Liver (tissue), 3 donors: ENCODE results near the gene PLA2G5.

ENCODE experiments used
- FOXA1 ChIP-seq: IDR thresholded peaks from 2 replicates; pipeline ENCODE4 v1.6.1; 2016; ENCODE audit warnings: antibody characterized with exemption
- GABPA ChIP-seq, 2 donors: IDR thresholded peaks in 1 of 2; conservative IDR thresholded peaks in 1 of 2; 2 replicates each; pipeline ENCODE4 v1.6.1; 2016; ENCODE audit warnings: antibody characterized with exemption in 2 of 2, mild to moderate bottlenecking in 1 of 2, moderate library complexity in 1 of 2
- JUND ChIP-seq, 2 donors: IDR thresholded peaks; 2 replicates each; pipeline ENCODE4 v1.6.1; 2016; ENCODE audit warnings: antibody characterized with exemption in 2 of 2
- RAD21 ChIP-seq, 2 donors: IDR thresholded peaks; 2 replicates each; pipeline ENCODE4 v1.6.1; 2016; ENCODE audit warnings: antibody characterized with exemption in 2 of 2, mild to moderate bottlenecking in 2 of 2
- YY1 ChIP-seq: IDR thresholded peaks from 2 replicates; pipeline ENCODE4 v1.6.1; 2016; ENCODE audit warnings: antibody characterized with exemption, mild to moderate bottlenecking
- TF ChIP-seq, protein P1 (sequence below): fragments of 150-350 bp; IDR thresholded peaks from 2 replicates; pipeline ENCODE4 v1.5.1; 2017; ENCODE audit warnings: improper control_type of control experiment, low read depth, low read length; ENCODE audit not compliant: missing input control
- TF ChIP-seq, protein P2 (sequence below): IDR thresholded peaks from 2 replicates; pipeline ENCODE4 v1.6.1; 2016; ENCODE audit warnings: antibody characterized with exemption
- donor health status: healthy.
- donor health status: healthy.

DNA sequence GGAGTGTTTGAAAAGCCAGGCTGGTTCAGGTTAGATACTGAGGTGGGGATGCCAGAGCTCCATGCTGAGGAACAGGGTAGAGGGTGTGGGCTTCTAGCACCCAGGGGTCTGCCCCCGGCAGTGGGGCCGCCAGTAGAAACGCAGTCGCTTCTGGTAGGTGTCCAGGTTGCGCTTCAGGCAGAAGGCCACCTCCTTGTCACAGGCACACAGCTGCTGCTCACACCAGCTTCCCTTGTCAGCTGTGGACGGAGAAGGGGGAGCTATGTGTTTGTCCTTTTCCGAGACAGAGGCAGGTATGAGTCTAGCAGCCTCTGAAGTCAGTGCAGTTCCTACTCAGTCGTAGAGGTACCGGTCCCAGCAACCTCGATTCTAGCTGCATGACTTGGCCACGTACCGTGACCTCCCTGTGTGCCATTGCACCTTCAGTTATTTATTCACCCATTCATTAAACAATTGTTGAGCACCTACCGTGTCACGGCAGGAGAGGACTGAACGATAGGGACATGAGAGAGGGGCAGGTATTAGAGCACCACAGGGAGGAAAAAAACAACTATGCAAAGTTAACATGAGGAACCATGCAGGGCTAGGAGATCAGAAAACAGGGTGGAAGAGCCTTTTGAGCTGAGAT lies 44.1 kb downstream of the PLA2G5 start:
- TF ChIP-seq, protein P1, sequence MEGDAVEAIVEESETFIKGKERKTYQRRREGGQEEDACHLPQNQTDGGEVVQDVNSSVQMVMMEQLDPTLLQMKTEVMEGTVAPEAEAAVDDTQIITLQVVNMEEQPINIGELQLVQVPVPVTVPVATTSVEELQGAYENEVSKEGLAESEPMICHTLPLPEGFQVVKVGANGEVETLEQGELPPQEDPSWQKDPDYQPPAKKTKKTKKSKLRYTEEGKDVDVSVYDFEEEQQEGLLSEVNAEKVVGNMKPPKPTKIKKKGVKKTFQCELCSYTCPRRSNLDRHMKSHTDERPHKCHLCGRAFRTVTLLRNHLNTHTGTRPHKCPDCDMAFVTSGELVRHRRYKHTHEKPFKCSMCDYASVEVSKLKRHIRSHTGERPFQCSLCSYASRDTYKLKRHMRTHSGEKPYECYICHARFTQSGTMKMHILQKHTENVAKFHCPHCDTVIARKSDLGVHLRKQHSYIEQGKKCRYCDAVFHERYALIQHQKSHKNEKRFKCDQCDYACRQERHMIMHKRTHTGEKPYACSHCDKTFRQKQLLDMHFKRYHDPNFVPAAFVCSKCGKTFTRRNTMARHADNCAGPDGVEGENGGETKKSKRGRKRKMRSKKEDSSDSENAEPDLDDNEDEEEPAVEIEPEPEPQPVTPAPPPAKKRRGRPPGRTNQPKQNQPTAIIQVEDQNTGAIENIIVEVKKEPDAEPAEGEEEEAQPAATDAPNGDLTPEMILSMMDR: no peak
- TF ChIP-seq FOXA1: no peak
- no peak for TF ChIP-seq YY1
- TF ChIP-seq, protein P2, sequence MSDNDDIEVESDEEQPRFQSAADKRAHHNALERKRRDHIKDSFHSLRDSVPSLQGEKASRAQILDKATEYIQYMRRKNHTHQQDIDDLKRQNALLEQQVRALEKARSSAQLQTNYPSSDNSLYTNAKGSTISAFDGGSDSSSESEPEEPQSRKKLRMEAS: no peak
- TF ChIP-seq GABPA (IDR thresholded peaks at IDR 0.05 in 1 of 2, conservative IDR thresholded peaks at IDR 0.05 in 1 of 2): no peak
- no peak for TF ChIP-seq JUND (IDR thresholded peaks at IDR 0.05)
- no peak for TF ChIP-seq RAD21 (IDR thresholded peaks at IDR 0.05)
